D721Med (cell line): ENCODE results near the gene SMG6.

ENCODE experiments used
- DNase-seq: peaks from one replicate; pipeline ENCODE4 v3.0.0; 2011; ENCODE audit warnings: low spot score; ENCODE audit not compliant: insufficient read length
- FAIRE-seq: peaks from 2 replicates; lab custom pipeline; 2011; peaks lifted over from hg19 to GRCh38; lab: Jason Lieb, UNC
- CTCF ChIP-seq: IDR thresholded peaks from 2 replicates; pipeline ENCODE4 v1.5.1; 2012; ENCODE audit warnings: mild to moderate bottlenecking, control low read depth; ENCODE audit not compliant: insufficient read depth; ENCODE audit errors: missing control alignments

The SMG6 gene

DNA sequence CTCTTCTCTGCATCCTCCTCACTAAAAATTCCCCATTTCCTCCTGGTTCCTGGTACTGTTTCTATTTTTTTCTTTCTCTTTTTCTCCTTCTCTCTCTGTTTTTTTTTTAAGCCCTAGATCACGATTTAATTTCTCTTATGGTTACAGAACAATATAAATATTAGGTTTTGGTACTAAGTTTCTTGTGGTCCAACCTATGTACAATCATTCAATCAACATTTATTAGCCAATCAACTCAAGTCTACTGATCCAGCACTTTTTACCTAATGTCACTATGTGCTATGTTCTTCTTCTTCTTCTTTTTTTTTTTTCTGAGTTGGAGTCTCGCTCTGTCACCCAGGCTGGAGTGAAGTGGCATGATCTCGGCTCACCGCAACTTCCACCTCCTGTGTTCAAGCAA is 291.1 kb downstream of the SMG6 start:
- FAIRE-seq (no peak), DNase-seq (no peak)
- TF ChIP-seq CTCF, result no peak

DNA sequence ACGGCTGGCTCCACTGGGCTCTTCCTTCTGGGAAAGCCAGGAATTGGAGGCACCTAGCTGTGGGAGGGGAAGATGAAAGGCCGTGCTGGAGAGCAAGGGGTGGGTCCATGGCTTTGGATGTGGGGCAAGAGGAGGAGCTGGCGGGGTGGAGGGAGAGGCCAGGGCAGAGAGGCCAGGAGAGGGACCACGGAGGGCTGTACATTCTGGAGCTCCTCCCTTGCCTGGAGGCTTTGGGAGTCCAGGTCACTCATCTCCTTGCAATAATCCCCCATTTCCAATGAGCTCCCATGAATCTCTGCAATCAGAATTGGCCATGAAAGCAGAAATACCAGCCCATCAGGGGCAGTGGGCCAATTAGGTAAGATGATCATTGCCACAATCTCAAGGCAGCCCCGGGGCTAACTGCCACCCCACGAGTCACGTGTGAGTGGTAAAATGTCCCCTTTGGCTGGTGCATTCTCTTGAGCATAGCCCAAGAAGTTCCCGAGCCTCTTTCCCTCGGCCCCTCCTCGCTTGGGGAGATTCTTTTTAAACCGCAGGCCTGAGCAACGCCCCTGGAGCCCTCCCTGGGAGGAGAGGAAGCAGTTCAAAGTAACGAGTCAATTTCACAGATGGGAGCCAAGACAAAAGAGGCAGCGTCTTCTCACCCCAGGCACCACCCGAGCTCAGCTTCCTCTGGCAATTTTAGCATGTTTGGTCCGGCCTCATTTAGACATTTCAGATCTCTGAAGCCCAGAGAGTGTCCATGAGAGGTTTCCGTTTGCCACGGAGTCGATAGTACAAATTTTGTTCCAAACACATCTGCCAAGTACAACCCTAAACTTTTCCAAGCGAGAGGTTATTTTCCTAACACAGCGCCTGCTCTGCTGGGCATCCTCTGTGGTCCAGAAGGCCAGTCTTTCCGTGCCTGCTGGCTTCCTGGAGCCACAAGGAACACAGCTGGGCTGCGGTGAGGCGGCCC is 291.9 kb downstream of the SMG6 start:
- DNase-seq (no peak), FAIRE-seq (no peak)
- no peak for TF ChIP-seq CTCF
